GM10266 (cell line): ENCODE results near the gene FRS2.

Source experiments
- DNase-seq: peaks from one replicate; pipeline ENCODE4 v3.0.0; 2012; ENCODE audit errors: extremely low spot score
- CTCF ChIP-seq: IDR thresholded peaks from 2 replicates; pipeline ENCODE4 v1.5.1; 2012; ENCODE audit warnings: mild to moderate bottlenecking, low read depth; ENCODE audit not compliant: control insufficient read depth, insufficient read depth; ENCODE audit errors: missing control alignments

Gene FRS2

GRCh38 chr12:69501154-69501895 lies 31.1 kb downstream of the FRS2 start:
- DNase-seq: no peak
- TF ChIP-seq CTCF: no peak

- no peak for DNase-seq
- TF ChIP-seq CTCF: no peak
Observed at GRCh38 chr12:69502345-69503081, 32.3 kb downstream of the FRS2 start.

- TF ChIP-seq CTCF: no peak
- no peak for DNase-seq
Observed at GRCh38 chr12:69508091-69508490, 37.9 kb downstream of the FRS2 start.

GRCh38 chr12:69508621-69509020 lies 38.4 kb downstream of the FRS2 start:
- TF ChIP-seq CTCF: no peak
- DNase-seq: no peak

- no peak for DNase-seq
Observed at GRCh38 chr12:69509308-69509736, 39.1 kb downstream of the FRS2 start.

GRCh38 chr12:69509904-69510827 lies 40.0 kb downstream of the FRS2 start:
- no peak for TF ChIP-seq CTCF
- no peak for DNase-seq

More at GRCh38 chr12:69509308-69509736, 39.1 kb downstream of the FRS2 start:
- TF ChIP-seq CTCF: no peak
